H1 (cell line): Measurements from ENCODE around the gene DNAJC10. TPM values are rescaled to one million over a fixed set of nuclear protein-coding genes. Genes with fewer than 3 reads are reported as not detected.

Experiments
- CREB1 ChIP-seq: IDR thresholded peaks from 2 replicates; pipeline ENCODE4 v1.6.1; 2012; ENCODE audit warnings: inconsistent platforms
- EZH2 ChIP-seq: fragments of 200-600 bp; sonication (generic); IDR thresholded peaks from 2 replicates; pipeline ENCODE4 v1.7.1; 2012; ENCODE audit warnings: low read depth, mild to moderate bottlenecking, moderate library complexity, low read length, inconsistent platforms; ENCODE audit not compliant: severe bottlenecking
- polyA plus RNA-seq, 7 experiments: library from polyadenylated mRNA; depleted of rRNA in 3 of 7; stranded (reverse) in 5 of 7; unstranded in 2 of 7; fragments of >200 nt in 5 of 7; fragments of 200-250 nt in 2 of 7; gene quantifications; 1 replicate in 5 of 7; 2 replicates in 1 of 7; 4 replicates in 1 of 7; pipeline versions ENCODE4 v1.2.1 to v1.2.3, GENCODE V29; 2011 to 2013; ENCODE audit warnings: missing spikeins in 2 of 7, mixed read lengths in 2 of 7
- total RNA-seq: library from RNA; stranded (reverse); fragmentation: NEBNext Ultra II Directional; extraction: Animal tissue kit (Norgen Biotek cat#: 25700); gene quantifications from 2 replicates; pipeline ENCODE4 v1.2.1, GENCODE V29; 2021

The DNAJC10 gene
- total and polyA plus RNA-seq, 2 of the 8 experiments (the other 6 are each of a cell fraction or from before 2014, with no cell fraction given), result 23.2 to 121 TPM

GRCh38 chr2:182682210-182682609 lies 33.8 kb upstream of the DNAJC10 start (continued):
- no peak for TF ChIP-seq EZH2
- TF ChIP-seq CREB1, result no peak
